Right ventricle myocardium inferior (tissue), 1 donor: ENCODE results near the gene CBX5. TPM values are rescaled to one million over a fixed set of nuclear protein-coding genes. Genes with fewer than 3 reads are reported as not detected.
"Not testable (repeated sequence)": the region's sequence is repeated elsewhere in the genome, so short reads cannot be mapped to it uniquely, and the experiment has no call there.

ENCODE experiments used
- ATAC-seq: fragments of 200-7000 bp; cut with Tn5 transposase; one replicate; pipeline ENCODE4 v1.9.1; 2020; ENCODE audit warnings: mild to moderate bottlenecking, moderate library complexity
- DNase-seq: peaks from one replicate; pipeline ENCODE4 v3.0.0; 2021; ENCODE audit errors: missing footprints
- intact Hi-C: fragments of 100-400 bp; cut with DNase I; formaldehyde crosslinking; loops from one replicate; pipeline ENCODE4 v1.11.0; 2022
- total RNA-seq: library from RNA; stranded (reverse); fragmentation: NEBNext Ultra II Directional; extraction: Animal tissue kit (Norgen Biotek cat#: 25700); gene quantifications from one replicate; pipeline ENCODE4 v1.2.1, GENCODE V29; 2021
- donor health status: DM: no; HTN: yes; CAD: no; lungs with severe emphysema.

Gene CBX5
- total RNA-seq, 1 donor from 2014 or later: 43.0 TPM

DNA sequence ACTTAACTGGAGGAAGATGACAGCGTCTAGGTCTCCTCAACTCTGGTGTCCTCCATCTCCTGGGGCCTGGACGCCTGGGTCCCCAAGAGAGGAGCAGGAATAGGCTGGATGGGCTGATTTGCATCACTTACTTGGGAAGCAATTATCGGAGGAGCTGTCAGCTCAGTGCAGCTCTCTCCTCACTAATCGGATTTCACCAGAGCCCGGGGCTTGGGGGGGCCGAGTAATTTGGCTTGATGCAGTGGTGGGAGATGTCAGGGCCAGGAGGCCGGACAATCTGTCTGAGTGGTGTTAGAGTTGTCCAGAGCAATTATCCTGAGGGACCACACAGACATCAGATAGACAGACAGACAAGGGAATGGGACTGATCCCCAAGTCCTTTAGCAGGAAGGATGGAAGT lies 86.5 kb downstream of the CBX5 start:
- ATAC-seq (no peak), DNase-seq (no peak)
- intact Hi-C loops: loop anchor here (1.0 kb wide), 1 partner anchor 187 kb away; no protein-coding TSS in a partner anchor

DNA sequence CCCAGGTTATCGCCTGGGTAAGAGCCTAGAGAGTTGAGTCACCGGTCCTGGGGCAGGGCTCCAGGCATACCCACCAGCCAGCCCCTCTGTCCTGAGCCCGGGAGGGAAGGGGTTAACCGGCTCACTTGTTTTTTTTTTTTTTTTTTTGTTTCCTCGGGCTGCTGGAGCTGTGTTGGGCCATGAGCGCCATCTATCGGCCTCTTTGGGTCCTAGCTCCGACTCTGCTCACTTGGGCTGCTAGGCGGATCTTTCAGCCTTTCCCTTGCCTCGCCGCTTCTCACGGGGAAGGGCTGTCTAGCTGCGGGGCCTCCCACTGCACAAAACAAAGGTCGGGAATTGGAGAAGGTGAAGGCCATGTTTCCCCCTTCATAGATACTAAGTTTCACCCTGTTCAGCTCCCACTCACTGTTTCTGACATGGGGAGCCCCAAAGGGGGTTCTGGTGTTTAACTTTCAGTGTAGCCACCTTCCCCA lies 88.3 kb downstream of the CBX5 start:
- ATAC-seq (peak; percentile 55), DNase-seq (peak; percentile 88)
- intact Hi-C loops: no loop called here

DNA sequence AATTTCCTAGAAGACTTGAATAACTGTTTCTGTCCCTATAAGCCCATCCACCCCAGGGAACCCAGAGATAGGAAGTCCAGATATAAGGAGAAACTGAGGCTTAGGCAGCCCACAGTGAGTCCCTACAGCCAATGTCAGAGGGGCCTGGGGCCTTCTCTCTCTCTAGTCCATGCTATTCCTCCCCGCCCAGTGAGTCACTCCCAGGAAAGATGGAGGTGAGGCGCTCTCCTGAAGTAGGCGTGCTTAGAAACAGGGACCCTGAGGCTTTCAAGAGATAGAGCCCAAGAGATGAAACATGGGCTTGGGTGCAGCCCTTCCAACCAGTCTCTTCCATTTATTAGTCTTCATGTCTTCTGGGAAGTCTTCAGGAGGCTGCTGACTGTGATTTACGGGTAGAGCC lies 88.8 kb downstream of the CBX5 start:
- no peak for ATAC-seq
- no peak for DNase-seq
- intact Hi-C loops: no loop called here

DNA sequence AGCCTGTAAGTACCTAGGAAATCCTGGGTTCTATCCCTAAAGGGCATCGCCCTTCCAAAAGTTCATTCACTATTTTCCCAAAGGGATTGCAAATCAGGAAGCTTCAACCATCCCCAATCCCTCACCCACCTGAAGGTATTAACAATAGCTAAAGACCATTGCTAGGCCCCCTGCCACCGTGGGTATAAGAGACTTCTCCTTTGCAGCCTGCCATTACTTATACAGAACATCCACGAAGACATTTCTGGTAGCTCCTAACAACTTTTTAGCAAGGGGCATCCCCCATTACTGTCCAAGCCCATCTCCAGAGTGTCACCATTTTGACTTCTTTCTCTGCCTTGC lies 90.8 kb downstream of the CBX5 start:
- intact Hi-C loops: loop anchor here (5.0 kb wide), 1 partner anchor 437 kb away; the partner anchor contains the start of gene CISTR
- DNase-seq (no peak), ATAC-seq (no peak)

DNA sequence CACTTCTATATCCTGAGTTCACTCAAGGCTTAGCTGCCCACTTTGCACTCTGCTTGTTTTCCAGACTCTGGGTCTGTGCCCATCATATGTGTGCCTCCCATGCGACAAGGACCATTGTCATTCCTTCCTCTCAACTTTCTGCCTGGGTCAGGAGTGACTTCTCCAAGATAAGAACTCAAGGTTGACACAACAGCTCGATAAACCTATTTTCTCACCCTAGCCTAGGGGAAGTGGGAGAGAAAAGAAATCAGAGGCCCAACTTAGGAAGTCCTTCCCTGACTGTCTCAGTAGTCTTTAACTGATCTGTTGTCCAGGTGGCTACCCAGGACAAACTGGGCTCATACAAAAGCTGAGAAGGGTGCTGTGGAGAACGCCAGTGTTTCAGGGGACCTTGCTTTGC lies 92.8 kb downstream of the CBX5 start:
- ATAC-seq: no peak
- no peak for DNase-seq
- intact Hi-C loops: loop anchor here (5.0 kb wide), 1 partner anchor 435 kb away; the partner anchor contains the start of gene CISTR

DNA sequence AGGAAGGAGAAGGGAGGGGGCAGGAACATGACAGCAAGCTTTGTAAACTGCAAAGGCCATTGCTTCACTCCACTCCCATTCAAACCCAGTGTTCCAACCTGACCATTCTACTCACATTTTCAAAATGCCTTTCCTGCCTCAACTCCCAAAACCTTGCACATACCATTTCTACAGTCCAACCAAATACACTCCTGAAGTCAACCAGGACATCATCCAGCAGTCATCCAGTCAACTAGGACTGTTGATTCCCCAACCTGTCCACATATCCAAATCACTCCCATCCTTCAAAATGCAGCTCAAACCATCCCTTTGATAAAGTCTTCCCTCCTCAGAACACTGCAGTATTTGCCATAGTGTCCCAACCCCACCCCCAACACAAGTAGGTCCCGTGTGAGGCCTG lies 94.0 kb downstream of the CBX5 start:
- ATAC-seq: no peak
- DNase-seq: no peak
- intact Hi-C loops: loop anchor here (5.0 kb wide), 1 partner anchor 434 kb away; the partner anchor contains the start of gene CISTR

DNA sequence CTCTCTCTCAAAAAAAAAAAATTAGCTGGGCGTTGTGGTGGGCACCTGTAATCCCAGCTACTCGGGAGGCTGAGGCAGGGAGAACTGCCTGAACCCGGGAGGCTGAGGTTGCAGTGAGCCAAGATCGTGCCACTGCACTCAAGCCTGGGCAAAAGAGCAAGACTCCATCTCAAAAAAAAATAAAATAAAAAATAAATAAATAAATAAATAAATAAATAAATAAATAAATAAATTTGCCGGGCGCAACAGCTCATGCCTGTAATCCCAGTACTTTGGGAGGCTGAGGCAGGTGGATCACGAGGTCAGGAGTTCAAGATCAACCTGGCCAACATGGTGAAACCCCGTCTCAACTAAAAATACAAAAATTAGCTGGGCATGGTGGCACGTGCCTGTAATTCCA lies 94.6 kb downstream of the CBX5 start:
- DNase-seq: peak; percentile 17
- not testable (repeated sequence) for ATAC-seq
- intact Hi-C loops: loop anchor here (5.0 kb wide), 1 partner anchor 433 kb away; the partner anchor contains the start of gene CISTR

DNA sequence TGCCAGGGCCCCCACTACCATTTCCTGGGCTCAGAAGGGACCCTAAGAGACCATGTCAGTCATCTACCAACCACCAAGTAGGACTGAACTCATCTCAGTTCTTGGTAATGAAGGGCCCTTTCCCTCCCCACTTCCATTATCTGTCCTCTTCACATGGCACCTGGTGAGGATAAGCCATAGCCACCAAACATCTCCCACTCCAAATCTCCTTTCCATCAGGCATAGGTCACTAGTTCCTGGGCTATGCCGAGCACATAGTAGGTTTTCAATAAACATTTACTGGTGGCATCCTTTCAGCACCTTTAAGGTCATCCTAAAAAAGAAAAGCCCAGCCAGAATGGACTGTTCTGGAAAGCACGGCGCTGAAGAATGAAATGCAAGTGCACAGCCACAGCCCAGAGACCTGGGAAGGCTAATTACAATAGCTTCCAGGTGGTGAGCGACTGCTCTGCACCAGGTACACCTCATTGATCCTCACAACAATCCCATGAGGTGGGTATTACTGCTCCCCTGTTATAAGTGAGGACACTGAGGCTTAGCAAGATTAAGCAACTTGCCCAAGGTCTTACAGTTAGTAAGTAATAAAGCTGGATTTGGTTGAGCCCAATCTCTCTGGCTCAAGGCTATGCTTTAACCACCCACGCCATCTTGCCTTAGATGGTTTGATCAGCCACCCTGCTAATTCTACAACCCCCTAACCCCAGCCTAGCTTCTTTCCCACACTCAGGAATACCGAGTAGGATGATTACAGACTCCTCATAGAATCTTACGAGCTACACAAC lies 95.7 kb downstream of the CBX5 start:
- DNase-seq (peak; percentile 7), ATAC-seq (no peak)
- intact Hi-C loops: no loop called here

DNA sequence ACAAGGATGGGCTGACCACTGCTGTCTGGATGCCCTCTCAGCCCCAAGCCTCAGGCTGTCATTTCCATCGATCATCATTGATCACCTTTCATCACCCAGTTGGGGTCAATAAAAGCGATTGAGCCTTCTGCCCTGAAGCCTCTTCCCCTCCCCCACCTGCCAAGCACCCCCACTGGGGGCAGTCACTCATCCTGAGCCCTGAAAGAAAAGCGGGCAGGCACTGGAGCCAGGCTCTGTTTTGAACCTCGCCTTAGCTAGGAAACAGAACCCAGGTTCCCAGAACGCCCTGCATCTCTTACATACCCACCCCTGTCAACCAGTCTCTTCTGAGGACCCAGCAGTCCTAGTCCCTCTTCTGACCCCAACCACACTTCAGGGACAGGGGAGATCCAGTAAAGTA lies 96.9 kb downstream of the CBX5 start:
- ATAC-seq (no peak), DNase-seq (no peak)
- intact Hi-C loops: no loop called here

DNA sequence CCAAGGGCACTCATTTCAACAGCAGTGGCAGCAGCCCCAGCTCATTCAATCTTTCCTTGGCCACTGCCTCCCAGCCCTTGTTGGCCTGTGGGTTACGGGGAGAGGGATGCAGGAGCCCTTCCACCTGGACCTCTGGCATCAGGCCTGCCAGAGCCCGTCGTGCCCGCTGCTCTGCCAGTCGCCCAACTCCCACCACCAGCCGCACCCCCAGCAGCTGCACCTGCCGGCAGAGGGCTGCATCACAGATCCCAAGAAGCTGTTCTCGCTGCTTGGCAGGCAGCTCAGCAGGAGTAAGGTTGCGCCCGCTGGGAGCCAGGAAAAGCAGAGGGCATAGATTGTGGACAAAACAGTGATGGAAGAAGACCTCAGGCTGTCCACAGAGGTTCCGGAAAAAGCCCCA lies 97.8 kb downstream of the CBX5 start:
- DNase-seq: peak; percentile 25
- ATAC-seq: no peak
- intact Hi-C loops: no loop called here

Other genes starting within 250 kb of the CBX5 start
- gene HOXC5, start 247.1 kb downstream of the CBX5 start, total RNA-seq: not detected
- gene HOXC4, start 226.3 kb downstream of the CBX5 start, total RNA-seq: not detected
- gene SMUG1, start 91.1 kb downstream of the CBX5 start, total RNA-seq: 17.6 TPM
- 371 TPM for gene HNRNPA1, start 604 bp upstream of the CBX5 start, total RNA-seq
- gene NFE2, start 20.9 kb upstream of the CBX5 start, total RNA-seq: 1.1 TPM
- gene COPZ1, start 45.0 kb upstream of the CBX5 start, total RNA-seq: 130 TPM
- 0.22 TPM for gene GPR84, start 84.4 kb upstream of the CBX5 start, total RNA-seq
- gene ZNF385A, start 104.6 kb upstream of the CBX5 start, total RNA-seq: 11.6 TPM
- gene ITGA5, start 139.1 kb upstream of the CBX5 start, total RNA-seq: 53.5 TPM
- 0.38 TPM for gene GTSF1, start 193.5 kb upstream of the CBX5 start, total RNA-seq
- gene NCKAP1L, start 217.6 kb upstream of the CBX5 start, total RNA-seq: 10.7 TPM